ENCODE results near the gene GAA. TPM values are rescaled to one million over a fixed set of nuclear protein-coding genes. Genes with fewer than 3 reads are reported as not detected.

Gene GAA
- total and polyA plus RNA-seq, 2 of the 13 experiments (the other 11 are each of a cell fraction or from before 2014, with no cell fraction given), result 21.6 to 36.4 TPM

- peak; percentile 2; the same call in 1 of the 2 replicates for TF ChIP-seq ZBTB34 (CRISPR knock-in tag; IDR thresholded peaks at IDR 0.05)
- TF ChIP-seq TMF1 (CRISPR knock-in tag; IDR thresholded peaks at IDR 0.05; ENCODE audit: low read depth), result 0 out of 2 replicates have a peak, but pooled peaks have one; percentile 67
- TF ChIP-seq ZNF569 (CRISPR knock-in tag; IDR thresholded peaks at IDR 0.05; ENCODE audit: borderline replicate concordance), result no peak; the same call in 1 of the 2 replicates
- TF ChIP-seq ZNF337 (CRISPR knock-in tag; IDR thresholded peaks at IDR 0.05; ENCODE audit: borderline replicate concordance, low read depth), result no peak
- no peak; the same call in 1 of the 2 replicates for TF ChIP-seq CHCHD3 (CRISPR knock-in tag; IDR thresholded peaks at IDR 0.05)
- 0 out of 2 replicates have a peak, but pooled peaks have one; percentile 83 for TF ChIP-seq ZNF747 (CRISPR knock-in tag; IDR thresholded peaks at IDR 0.05; ENCODE audit: borderline replicate concordance)
- TF ChIP-seq ZNF646 (CRISPR knock-in tag; IDR thresholded peaks at IDR 0.05), result no peak
- TF ChIP-seq RNF2 (conservative IDR thresholded peaks at IDR 0.05; ENCODE audit: low read depth), result peak; percentile 80
- TF ChIP-seq PPARG (CRISPR knock-in tag; conservative IDR thresholded peaks at IDR 0.05), result no peak; the same call in 1 of the 2 replicates
- peak; percentile 67; the same call in 1 of the 2 replicates for TF ChIP-seq CREB1 (IDR thresholded peaks at IDR 0.05)
- no peak for TF ChIP-seq CREB1 (CRISPR knock-in tag; IDR thresholded peaks at IDR 0.05)
- TF ChIP-seq GZF1 (CRISPR knock-in tag; IDR thresholded peaks at IDR 0.05), result peak; percentile 81; the same call in 1 of the 2 replicates
- TF ChIP-seq PAF1 (CRISPR knock-in tag; IDR thresholded peaks at IDR 0.05), result no peak
- TF ChIP-seq ZNF598 (CRISPR knock-in tag; IDR thresholded peaks at IDR 0.05; ENCODE audit: borderline replicate concordance), result 0 out of 2 replicates have a peak, but pooled peaks have one; percentile 3
- no peak for TF ChIP-seq ZNF781 (CRISPR knock-in tag; IDR thresholded peaks at IDR 0.05; ENCODE audit: borderline replicate concordance, not compliant biosample characterization)
- no peak for TF ChIP-seq TCF7 (IDR thresholded peaks at IDR 0.05; ENCODE audit: low read depth)
- TF ChIP-seq KLF9 (CRISPR knock-in tag; IDR thresholded peaks at IDR 0.05; ENCODE audit: low read depth), result no peak
- no peak; the same call in 1 of the 2 replicates for TF ChIP-seq ZNF792 (CRISPR knock-in tag; IDR thresholded peaks at IDR 0.05)
- peak; percentile 64; the same call in 1 of the 2 replicates for TF ChIP-seq GLI4 (CRISPR knock-in tag; IDR thresholded peaks at IDR 0.05; ENCODE audit: borderline replicate concordance)
- TF ChIP-seq NR3C1 (CRISPR knock-in tag; IDR thresholded peaks at IDR 0.05), result no peak
- TF ChIP-seq ZNF878 (CRISPR knock-in tag; IDR thresholded peaks at IDR 0.05), result no peak
- peak; percentile 23; the same call in 1 of the 2 replicates for TF ChIP-seq GATAD2A (CRISPR knock-in tag; IDR thresholded peaks at IDR 0.05)
Measured at GRCh38 chr17:80101011-80101945, at the start of gene GAA (continued).

All from HepG2 (cell line).